HAP-1 (cell line): ENCODE results near the gene NELL1.

ENCODE experiments used
- DNase-seq, 2 experiments: peaks; one replicate each; pipeline ENCODE4 v3.0.0-alpha.2; 2016 to 2020; ENCODE audit warnings: low spot score in 2 of 2
- H3K27me3 ChIP-seq: fragments of 250-450 bp; sonication (Bioruptor Pico); 2 replicates; pipeline ENCODE4 v1.5.1; 2020; ENCODE audit warnings: low read depth, mild to moderate bottlenecking, moderate library complexity
- H3K36me3 ChIP-seq: fragments of 250-450 bp; sonication (Bioruptor Pico); replicated peaks from 2 replicates; pipeline ENCODE4 v1.5.1; 2020; ENCODE audit warnings: mild to moderate bottlenecking
- H3K4me1 ChIP-seq: fragments of 250-450 bp; sonication (Bioruptor Pico); 2 replicates; pipeline ENCODE4 v1.5.1; 2020; ENCODE audit warnings: mild to moderate bottlenecking
- H3K4me3 ChIP-seq: fragments of 250-450 bp; sonication (Bioruptor Pico); 2 replicates; pipeline ENCODE4 v1.5.1; 2020; ENCODE audit warnings: mild to moderate bottlenecking, moderate library complexity
- H3K9me3 ChIP-seq: fragments of 250-450 bp; sonication (Bioruptor Pico); 2 replicates; pipeline ENCODE4 v1.5.1; 2020; ENCODE audit warnings: mild to moderate bottlenecking, moderate library complexity
- in situ Hi-C: fragments of 300-500 bp; cut with MboI; formaldehyde crosslinking; loops from 3 replicates; pipeline ENCODE4 v1.14.3; 2020; ENCODE audit warnings: low sequenced_read_pairs, inconsistent platforms, mixed read lengths

NELL1 gene

GRCh38 chr11:21545699-21546098 is 876.3 kb downstream of the NELL1 start:
- Histone ChIP-seq H3K4me1 (no peaks in the 10 kb centered on the region), H3K9me3 (no peaks in the 10 kb centered on the region), H3K27me3 (no peaks in the 10 kb centered on the region), H3K4me3 (no peak overlapping the region), H3K36me3 (no peaks in the 10 kb centered on the region)
- DNase-seq: no peak
- in situ Hi-C loops: no loop called here

DNA sequence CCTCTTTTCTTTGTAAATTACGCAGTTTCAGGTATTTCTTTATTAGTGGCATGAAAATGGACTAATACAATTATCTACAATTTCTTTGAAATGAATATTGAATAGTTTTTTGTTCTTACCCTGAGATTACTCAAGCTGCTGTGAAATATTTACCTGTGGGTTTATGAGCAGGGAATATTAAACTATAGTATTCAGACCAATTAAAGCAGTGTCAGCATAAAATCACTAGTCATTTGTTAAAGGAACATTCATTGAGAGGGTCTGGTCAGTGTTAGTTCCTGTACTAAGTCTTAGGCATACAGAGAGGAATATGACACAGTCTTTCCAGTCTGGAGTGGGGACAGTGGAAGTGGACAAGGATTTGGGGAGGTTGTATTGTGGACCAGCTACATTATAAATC is 877.3 kb downstream of the NELL1 start:
- no peaks in the 10 kb centered on the region for H3K27me3 ChIP-seq
- in situ Hi-C loops: no loop called here
- H3K9me3 ChIP-seq: no peaks in the 10 kb centered on the region
- no peak for DNase-seq
- H3K4me3 ChIP-seq: no peak overlapping the region
- no peaks in the 10 kb centered on the region for H3K36me3 ChIP-seq
- H3K4me1 ChIP-seq: no peaks in the 10 kb centered on the region

DNA sequence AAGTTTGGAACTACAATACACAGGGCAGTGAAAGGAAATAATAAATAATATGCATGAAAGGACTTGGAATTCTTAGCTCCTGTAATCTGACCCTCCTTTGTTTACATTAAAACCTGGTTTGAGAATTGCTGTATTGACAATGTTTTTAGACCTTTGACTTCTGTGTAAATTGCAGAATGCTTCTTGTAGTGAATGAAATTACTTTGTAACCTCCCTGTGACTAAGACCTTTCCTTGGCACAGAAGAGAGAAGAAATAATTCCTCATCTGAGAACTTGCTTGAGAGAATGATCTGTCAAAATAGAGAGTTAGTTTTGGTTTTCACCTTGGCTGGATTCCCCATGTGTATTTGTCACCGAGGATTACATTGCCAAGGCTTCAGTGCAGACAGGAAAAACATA is 883.5 kb downstream of the NELL1 start:
- no peaks in the 10 kb centered on the region for H3K36me3 ChIP-seq
- DNase-seq: peak in 1 of 2 experiments; percentile 58
- no peaks in the 10 kb centered on the region for H3K9me3 ChIP-seq
- H3K27me3 ChIP-seq: no peaks in the 10 kb centered on the region
- H3K4me3 ChIP-seq: no peak overlapping the region
- H3K4me1 ChIP-seq: peaks cover 29% of the 10 kb centered on the region
- in situ Hi-C loops: no loop called here

DNA sequence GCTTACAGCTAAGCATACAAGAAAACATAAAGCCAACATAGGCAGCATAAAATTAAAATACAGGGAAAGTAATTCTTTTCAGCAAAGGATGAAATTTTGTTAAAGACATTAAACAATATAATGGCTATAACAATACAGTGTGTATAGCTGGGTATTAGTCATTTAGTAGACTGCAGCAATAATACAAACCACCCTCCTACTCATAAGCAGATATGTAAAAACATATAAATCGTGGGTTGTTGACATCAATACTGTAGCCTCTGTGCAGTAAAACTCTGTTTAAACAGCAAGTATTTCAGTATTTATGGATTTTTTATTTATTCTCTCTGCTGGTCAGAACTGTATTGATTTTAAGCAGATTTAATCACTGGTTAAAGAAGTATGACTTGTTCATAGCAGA is 884.4 kb downstream of the NELL1 start:
- Histone ChIP-seq H3K36me3 (no peaks in the 10 kb centered on the region), H3K27me3 (no peaks in the 10 kb centered on the region), H3K9me3 (no peaks in the 10 kb centered on the region), H3K4me3 (no peak overlapping the region), H3K4me1 (peaks cover 38% of the 10 kb centered on the region)
- in situ Hi-C loops: no loop called here
- DNase-seq: no peak

GRCh38 chr11:21554284-21554683 is 884.9 kb downstream of the NELL1 start:
- H3K9me3 ChIP-seq: no peaks in the 10 kb centered on the region
- no peak overlapping the region for H3K4me3 ChIP-seq
- no peaks in the 10 kb centered on the region for H3K27me3 ChIP-seq
- H3K36me3 ChIP-seq: no peaks in the 10 kb centered on the region
- peaks cover 38% of the 10 kb centered on the region for H3K4me1 ChIP-seq
- DNase-seq: no peak
- in situ Hi-C loops: no loop called here

DNA sequence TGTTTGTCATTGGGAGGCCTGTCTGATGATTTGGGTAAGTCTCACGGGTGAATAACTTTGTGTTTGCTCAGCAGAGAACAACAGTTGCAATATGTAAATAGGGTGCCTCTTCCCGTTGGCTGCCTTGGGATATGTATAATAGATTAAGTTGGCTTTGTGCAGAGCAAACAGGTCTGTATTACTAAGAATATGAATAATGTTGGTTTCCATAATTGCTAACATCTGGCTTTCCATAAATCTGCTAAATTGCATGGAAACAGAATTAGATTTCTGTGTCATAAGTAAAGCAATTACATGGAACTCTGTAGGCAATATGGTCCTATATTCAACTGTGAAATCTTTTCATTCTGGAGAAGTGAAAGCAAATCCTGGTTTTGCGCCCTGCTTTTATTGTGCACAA is 887.5 kb downstream of the NELL1 start:
- H3K36me3 ChIP-seq: no peaks in the 10 kb centered on the region
- in situ Hi-C loops: no loop called here
- no peak overlapping the region for H3K4me3 ChIP-seq
- no peaks in the 10 kb centered on the region for H3K27me3 ChIP-seq
- H3K4me1 ChIP-seq: peaks cover 41% of the 10 kb centered on the region
- peak; percentile 58 to 85 for DNase-seq
- no peaks in the 10 kb centered on the region for H3K9me3 ChIP-seq

- H3K9me3 ChIP-seq: no peaks in the 10 kb centered on the region
- H3K36me3 ChIP-seq: no peaks in the 10 kb centered on the region
- no peaks in the 10 kb centered on the region for H3K27me3 ChIP-seq
- no peak overlapping the region for H3K4me3 ChIP-seq
- in situ Hi-C loops: no loop called here
- H3K4me1 ChIP-seq: peaks cover 28% of the 10 kb centered on the region
- DNase-seq: no peak
Measured at GRCh38 chr11:21560466-21560975, 891.1 kb downstream of the NELL1 start.

DNA sequence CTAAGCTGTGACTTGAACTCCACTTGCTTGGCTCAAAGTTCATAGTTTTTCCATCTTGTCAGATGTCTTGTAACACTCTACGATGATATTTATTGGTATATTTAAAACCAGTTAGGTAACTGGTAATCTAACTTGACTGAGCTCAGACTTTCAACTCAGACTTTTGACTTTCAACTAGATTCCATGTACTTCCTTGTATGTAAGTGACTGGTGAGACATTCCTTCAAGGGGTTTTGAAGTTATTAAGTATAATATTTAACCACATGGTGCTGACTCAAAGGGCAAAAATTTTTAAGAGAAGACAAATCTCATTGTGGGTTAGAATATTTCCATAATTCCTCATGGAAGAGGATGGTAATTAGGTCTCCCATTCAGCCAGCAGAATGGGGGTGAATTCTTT is 892.2 kb downstream of the NELL1 start:
- Histone ChIP-seq H3K4me3 (no peak overlapping the region), H3K4me1 (peaks cover 24% of the 10 kb centered on the region), H3K9me3 (no peaks in the 10 kb centered on the region), H3K27me3 (no peaks in the 10 kb centered on the region), H3K36me3 (no peaks in the 10 kb centered on the region)
- DNase-seq: no peak
- in situ Hi-C loops: no loop called here

- H3K4me3 ChIP-seq: no peak overlapping the region
- in situ Hi-C loops: no loop called here
- H3K4me1 ChIP-seq: peaks cover 20% of the 10 kb centered on the region
- H3K9me3 ChIP-seq: no peaks in the 10 kb centered on the region
- no peaks in the 10 kb centered on the region for H3K27me3 ChIP-seq
- DNase-seq: no peak
- no peaks in the 10 kb centered on the region for H3K36me3 ChIP-seq
Measured at GRCh38 chr11:21564095-21564494, 894.7 kb downstream of the NELL1 start.

DNA sequence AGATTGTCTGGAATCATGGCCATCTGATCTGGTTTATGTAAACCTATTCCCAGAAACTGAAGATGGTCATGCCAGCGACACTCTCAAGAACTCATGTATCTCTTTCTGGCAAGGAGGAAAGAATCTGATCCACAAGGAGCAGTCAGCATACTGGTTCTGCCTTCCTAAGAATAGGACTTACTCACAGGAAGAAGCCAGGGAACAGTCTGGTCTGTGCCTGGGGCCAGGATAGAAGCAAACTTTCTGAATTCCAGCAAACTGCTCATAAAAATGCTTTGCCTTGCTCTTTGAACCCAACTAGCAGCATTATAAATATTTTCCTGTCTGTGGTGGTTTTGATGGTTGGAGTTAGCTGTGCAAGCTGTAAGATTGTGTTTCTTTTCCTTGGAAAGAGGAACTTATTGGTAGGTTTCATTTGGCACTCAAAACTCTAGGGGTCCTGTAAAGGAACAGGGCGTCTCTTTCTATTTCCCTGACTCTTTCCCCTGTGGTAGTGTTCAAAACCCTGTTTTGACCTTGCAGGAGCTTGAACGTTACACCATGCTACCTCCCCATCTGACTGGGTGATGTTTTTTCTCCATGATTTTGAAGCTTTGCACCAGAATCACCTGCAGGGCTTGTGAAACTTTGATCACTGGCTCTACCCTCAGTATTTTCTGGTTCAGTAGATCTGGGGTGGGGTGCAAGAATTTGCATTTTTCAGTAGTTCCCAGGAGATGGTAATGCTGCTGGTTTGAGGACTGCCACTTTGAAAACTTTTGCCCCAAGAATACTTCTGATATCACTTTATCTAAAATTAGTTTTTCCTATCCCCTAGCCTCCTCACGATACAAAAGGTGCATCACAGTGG is 895.7 kb downstream of the NELL1 start:
- no peak for DNase-seq

DNA sequence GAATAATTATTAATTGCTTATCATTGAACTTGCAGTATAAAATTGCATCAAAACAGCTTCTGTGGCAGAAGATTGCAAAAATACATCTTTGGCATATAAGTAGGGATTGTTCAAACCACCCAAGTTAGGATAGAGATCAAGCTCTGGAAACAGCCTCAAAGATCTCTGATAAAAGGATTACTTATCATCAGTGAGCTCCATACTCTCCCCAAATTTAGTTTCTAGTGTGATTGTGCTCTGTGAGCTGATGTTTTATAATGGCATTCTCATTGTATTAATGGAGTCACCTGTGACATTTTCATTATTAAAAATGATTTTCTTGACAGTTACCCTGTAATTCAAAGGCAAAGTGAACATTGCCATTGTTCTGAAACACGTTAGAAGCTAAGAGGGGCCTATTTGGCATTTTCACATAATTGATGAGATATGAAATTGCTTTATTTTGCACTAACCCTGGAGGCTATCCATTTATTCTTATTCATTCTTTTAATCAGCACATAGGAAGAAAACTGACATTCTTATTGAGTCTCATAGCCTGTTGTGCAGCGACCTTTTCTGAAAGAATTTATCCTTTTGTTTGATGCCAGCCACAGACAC is 897.2 kb downstream of the NELL1 start:
- no peaks in the 10 kb centered on the region for H3K27me3 ChIP-seq
- H3K36me3 ChIP-seq: no peaks in the 10 kb centered on the region
- in situ Hi-C loops: no loop called here
- peaks cover 20% of the 10 kb centered on the region for H3K4me1 ChIP-seq
- peak in 1 of 2 experiments; percentile 8 for DNase-seq
- H3K9me3 ChIP-seq: no peaks in the 10 kb centered on the region
- H3K4me3 ChIP-seq: no peak overlapping the region

More for the DNA sequence above, 895.7 kb downstream of the NELL1 start:
- H3K9me3 ChIP-seq: no peaks in the 10 kb centered on the region
- peaks cover 20% of the 10 kb centered on the region for H3K4me1 ChIP-seq
- in situ Hi-C loops: no loop called here
- H3K27me3 ChIP-seq: no peaks in the 10 kb centered on the region
- H3K4me3 ChIP-seq: no peak overlapping the region
- H3K36me3 ChIP-seq: no peaks in the 10 kb centered on the region

- no peak for DNase-seq
- H3K9me3 ChIP-seq: no peaks in the 10 kb centered on the region
- H3K4me3 ChIP-seq: no peak overlapping the region
- no peaks in the 10 kb centered on the region for H3K36me3 ChIP-seq
- no peaks in the 10 kb centered on the region for H3K27me3 ChIP-seq
- peaks cover 17% of the 10 kb centered on the region for H3K4me1 ChIP-seq
- in situ Hi-C loops: no loop called here
Measured at GRCh38 chr11:21567645-21568290, 898.4 kb downstream of the NELL1 start.

GRCh38 chr11:21572210-21572609 is 902.8 kb downstream of the NELL1 start:
- Histone ChIP-seq H3K9me3 (no peaks in the 10 kb centered on the region), H3K36me3 (no peaks in the 10 kb centered on the region), H3K27me3 (no peaks in the 10 kb centered on the region), H3K4me1 (peaks cover 8% of the 10 kb centered on the region), H3K4me3 (no peak overlapping the region)
- peak in 1 of 2 experiments; percentile 17 for DNase-seq
- in situ Hi-C loops: no loop called here

DNA sequence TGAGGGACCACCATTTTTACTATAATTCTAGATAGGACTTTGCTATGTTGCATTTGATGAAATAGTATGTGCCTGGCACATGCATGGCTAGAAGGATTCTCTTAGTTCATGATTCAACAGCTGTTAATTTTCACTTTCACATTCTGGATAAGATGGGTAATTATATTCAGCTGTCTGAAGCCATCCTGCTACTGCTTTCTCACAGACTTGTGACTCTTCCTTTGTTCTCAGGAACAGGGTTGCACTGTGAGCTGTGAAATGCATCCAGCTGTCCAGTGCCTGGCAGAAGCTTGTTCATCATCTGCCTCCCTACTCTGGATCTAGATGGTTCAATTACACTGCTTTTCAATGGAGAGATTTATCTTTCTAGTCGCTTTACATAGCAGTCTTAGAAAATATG is 913.4 kb downstream of the NELL1 start:
- Histone ChIP-seq H3K9me3 (no peaks in the 10 kb centered on the region), H3K36me3 (no peaks in the 10 kb centered on the region), H3K4me1 (peaks cover 13% of the 10 kb centered on the region), H3K27me3 (no peaks in the 10 kb centered on the region; the same call in 1 of the 2 replicates), H3K4me3 (no peak overlapping the region)
- DNase-seq: no peak
- in situ Hi-C loops: no loop called here
